IPS-11a (cell line): ENCODE data around the gene LCE2C.
"Not testable (repeated sequence)": the region's sequence is repeated elsewhere in the genome, so short reads cannot be mapped to it uniquely, and the experiment has no call there.

Experiments
- H3K4me3 ChIP-seq: one replicate; pipeline ENCODE4 v1.5.1; 2013; ENCODE audit warnings: low read depth, low read length, control low read depth

Gene LCE2C, protein sequence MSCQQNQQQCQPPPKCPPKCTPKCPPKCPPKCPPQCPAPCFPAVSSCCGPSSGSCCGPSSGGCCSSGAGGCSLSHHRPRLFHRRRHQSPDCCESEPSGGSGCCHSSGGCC

DNA sequence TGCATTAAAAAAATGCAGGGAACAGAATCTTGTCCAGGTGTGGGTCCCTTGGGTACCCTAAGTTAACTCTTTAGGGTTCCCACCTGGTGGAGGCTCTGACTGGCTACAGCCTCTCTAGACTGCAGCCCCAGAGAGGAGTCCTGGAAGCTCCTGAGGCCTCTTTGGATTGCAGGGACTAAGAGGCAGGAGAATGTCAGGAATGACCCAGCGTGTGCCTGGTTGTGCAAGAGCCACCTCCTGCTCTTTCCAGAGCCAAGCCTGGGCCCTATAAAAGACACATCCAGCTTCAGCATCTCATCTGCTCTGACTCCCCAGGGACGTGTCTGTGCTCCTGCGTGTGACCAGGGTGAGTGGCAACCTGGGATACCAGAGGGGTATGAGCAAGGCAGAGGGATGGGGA, at the start of gene LCE2C:
Gene LCE2C (plus strand): TSS at position 297 of the 400 bp plus-strand sequence. CDS start 737 bp downstream, outside the sequence.
- H3K4me3 ChIP-seq: not testable (repeated sequence)

DNA sequence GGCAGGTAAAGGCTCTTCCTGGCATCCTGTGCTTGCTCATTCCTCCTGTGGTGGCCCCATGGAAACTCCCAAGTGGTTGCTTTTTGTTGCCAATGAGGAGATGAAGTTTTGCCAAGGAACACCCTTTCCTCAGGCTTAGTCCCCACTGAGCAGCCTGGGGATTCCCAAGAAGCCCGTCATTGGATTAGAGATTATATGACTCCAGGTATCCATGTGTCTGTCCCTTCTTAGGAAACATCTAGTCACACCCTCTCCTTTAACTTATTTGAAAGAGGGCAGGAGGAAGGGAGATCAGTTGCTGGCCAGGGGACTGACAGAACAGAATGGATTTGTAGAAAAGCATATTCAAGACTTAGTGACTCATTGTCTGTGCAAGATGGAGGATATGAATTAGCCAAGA, 48.3 kb upstream of the LCE2C start:
- no peak overlapping the region for H3K4me3 ChIP-seq

GRCh38 chr1:152630596-152630995, 44.5 kb upstream of the LCE2C start:
- no peak overlapping the region for H3K4me3 ChIP-seq

DNA sequence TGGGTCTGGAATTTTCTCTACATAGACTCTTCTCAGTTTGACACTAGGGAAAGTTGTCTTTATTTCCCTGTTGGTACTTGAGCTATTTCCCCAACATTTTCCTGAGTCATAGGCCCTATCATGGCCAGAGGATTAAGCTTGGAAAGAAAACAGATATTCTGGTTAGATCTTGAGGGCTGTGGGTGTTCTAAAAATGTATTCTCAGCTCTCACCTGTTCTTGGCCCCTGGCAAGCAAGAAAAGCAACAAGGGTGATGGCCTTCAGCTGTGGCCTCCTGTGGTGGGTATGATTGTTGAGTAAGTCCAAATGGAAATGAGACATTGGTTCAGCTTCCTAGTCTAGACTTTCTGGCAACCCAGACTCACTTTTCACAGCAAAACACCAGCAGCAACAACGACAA, 34.7 kb upstream of the LCE2C start:
- no peak overlapping the region for H3K4me3 ChIP-seq

GRCh38 chr1:152643945-152644344, 31.1 kb upstream of the LCE2C start:
- H3K4me3 ChIP-seq: no peak overlapping the region

- no peak overlapping the region for H3K4me3 ChIP-seq
These were observed 29.9 kb upstream of the LCE2C start for GRCh38 chr1:152645146-152645545.

- H3K4me3 ChIP-seq: no peak overlapping the region
These were observed 28.4 kb upstream of the LCE2C start for GRCh38 chr1:152646656-152647055.

GRCh38 chr1:152654110-152654509, 21.0 kb upstream of the LCE2C start:
- H3K4me3 ChIP-seq: no peak overlapping the region

DNA sequence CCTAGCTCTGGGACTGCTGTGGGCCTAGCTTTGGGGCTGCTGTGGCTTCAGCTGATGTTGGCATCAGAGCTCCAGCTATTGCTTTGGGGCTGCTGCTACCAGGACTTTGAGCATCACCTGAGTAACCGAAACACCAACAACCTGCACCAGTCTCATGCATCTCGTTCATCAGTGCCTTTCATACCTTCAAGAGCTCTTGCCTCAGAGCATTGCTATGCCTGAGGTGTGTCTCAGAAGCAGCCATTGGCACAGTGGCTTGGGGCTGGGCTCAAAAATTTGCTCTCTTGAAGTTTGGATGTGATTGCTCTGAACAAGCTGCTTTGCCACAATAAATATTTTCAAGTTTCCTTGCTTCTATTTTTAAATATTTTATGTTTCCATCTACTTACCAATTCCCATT, 18.6 kb upstream of the LCE2C start:
- no peak overlapping the region for H3K4me3 ChIP-seq

GRCh38 chr1:152657677-152658076, 17.4 kb upstream of the LCE2C start:
- H3K4me3 ChIP-seq: no peak overlapping the region

- no peak overlapping the region for H3K4me3 ChIP-seq
These were observed 16.4 kb upstream of the LCE2C start for GRCh38 chr1:152658649-152659048.

GRCh38 chr1:152663098-152663497, 12.0 kb upstream of the LCE2C start, which contains the start of gene LCE2D:
Gene LCE2D (plus strand): TSS chr1:152663380. CDS start chr1:152664106, 726 bp downstream.
- no peak within 1 kb of the TSS for H3K4me3 ChIP-seq

- H3K4me3 ChIP-seq: not testable (repeated sequence)
These were observed 8.9 kb upstream of the LCE2C start for GRCh38 chr1:152666171-152666570.

DNA sequence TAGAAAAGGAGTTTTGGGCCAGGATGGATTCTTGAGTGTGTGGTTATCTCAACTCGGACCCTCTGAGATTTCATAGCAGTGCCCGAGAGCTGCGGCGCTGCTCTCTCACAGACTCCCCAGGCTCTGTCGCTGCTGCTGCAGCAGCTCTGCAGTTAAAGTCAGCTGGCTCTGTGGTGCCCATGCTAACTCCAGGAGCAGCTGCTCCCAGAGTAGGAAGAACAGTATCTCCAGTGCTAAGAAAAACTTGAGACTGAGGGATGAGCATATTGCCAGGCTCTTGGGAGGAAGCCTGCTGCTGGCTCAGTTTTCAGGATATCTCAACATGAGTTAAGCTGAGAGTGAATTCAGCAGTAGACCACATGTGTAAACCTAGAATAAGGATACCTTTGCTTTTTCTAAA, 7.4 kb upstream of the LCE2C start:
- H3K4me3 ChIP-seq: no peak overlapping the region

- no peak overlapping the region for H3K4me3 ChIP-seq
These were observed 2.1 kb upstream of the LCE2C start for GRCh38 chr1:152673016-152673415.

DNA sequence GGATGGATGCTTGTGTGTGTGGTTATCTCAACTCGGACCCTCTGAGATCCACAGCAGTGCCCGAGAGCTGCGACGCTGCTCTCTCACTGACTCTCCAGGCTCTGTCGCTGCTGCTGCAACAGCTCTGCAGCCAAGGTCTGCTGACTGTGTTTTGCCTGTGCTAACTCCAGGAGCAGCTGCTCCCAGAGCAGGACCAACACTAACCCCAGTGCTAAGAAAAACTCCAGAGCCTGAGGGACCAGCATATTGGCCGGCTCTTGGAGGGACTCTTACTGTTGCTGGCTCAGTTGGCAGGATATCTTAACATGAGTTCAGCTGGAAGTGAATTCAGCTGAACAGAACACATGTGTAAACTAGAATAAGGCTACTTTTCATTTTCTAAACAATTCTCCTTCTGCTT, 4.4 kb downstream of the LCE2C start:
- H3K4me3 ChIP-seq: no peak overlapping the region

GRCh38 chr1:152681616-152682015, 6.5 kb downstream of the LCE2C start:
- no peak overlapping the region for H3K4me3 ChIP-seq

- H3K4me3 ChIP-seq: no peak overlapping the region
These were observed 8.8 kb downstream of the LCE2C start for GRCh38 chr1:152683846-152684245.

DNA sequence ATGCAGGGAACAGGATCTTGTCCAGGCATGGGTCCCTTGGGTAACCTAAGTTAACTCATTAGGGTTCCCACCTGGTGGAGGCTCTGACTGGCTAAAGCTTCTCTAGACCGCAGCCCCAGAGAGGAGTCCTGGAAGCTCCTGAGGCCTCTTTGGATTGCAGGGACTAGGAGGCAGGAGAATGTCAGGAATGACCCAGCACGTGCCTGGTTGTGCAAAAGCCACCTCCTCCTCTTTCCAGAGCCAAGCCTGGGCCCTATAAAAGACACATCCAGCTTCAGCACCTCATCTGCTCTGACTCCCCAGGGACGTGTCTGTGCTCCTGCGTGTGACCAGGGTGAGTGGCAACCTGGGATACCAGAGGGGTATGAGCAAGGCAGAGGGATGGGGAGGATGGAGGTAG, 10.7 kb downstream of the LCE2C start, which contains the start of gene LCE2B:
Gene LCE2B (plus strand): TSS at position 301 of the 400 bp plus-strand sequence. CDS start 721 bp downstream, outside the sequence.
- H3K4me3 ChIP-seq: not testable (repeated sequence)

DNA sequence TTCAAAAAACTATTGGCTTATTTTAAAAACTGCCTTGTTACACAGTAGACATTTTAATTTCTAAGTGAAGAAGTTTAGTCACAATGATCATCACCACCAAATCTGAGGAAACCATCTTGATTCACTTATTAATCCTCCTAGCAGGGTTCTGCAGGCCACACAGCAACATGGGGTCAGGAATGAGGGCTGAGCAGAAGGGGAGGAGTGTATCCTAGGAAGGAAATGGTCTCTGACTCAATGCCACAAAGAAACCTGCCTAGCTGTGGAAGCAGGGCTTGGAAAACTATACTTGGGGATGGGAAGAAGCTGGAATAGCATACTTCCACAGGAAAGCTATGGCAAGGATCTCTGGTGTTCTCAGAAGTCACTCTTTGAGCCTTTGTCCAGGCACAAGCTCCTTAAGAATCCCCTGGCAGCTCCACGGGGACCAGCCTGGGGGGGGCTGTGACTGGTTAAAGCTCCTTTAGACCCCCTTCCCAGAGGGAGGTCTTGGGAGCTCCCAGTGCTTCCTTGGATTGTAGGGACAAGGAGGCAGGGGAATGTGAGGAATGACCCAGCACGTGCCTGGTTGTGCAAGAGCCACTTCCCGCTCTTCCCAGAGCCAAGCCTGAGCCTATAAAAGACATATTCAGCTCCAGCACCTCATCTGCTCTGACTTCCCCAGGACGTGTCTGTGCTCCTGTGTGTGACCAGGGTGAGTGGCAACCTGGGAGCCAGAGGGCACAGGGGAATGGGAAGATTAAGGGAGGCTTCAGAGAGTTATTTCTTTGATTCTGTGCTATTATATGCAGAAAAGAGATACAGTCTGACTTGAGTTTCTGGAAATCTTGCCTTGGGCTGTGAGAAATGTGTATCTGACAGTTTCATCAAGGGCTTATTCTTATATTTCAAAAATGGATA, 22.9 kb downstream of the LCE2C start, which contains the start of gene LCE2A:
Gene LCE2A (plus strand): TSS at position 645 of the 900 bp plus-strand sequence. CDS start 557 bp downstream, outside the sequence.
- no peak within 1 kb of the TSS for H3K4me3 ChIP-seq

DNA sequence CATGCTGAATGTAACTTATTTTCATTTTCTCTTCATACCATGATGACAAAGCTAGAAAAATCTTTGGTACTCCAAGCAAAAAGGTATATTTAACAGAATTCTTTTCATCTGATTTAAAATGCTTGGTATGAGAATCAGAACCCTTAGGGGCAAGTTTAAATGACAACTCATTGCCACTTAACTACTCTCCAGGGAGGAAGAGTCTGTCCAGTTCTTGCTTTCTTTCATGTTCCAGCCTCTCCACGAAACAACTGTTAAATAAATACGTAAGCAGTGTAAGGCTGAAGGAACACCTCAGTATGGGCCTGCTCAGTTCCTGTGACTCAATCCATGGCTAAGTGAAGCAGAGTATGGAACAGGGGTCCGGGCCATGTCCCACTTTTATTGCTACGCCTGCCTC, 24.7 kb downstream of the LCE2C start:
- no peak overlapping the region for H3K4me3 ChIP-seq

- H3K4me3 ChIP-seq: no peak within 1 kb of the TSS
These were observed 32.8 kb downstream of the LCE2C start, which contains the start of gene LCE4A for GRCh38 chr1:152707860-152708259. Gene LCE4A (plus strand): TSS chr1:152708160. CDS start chr1:152709076, 916 bp downstream.
